RWPE2 (cell line): ENCODE measurements around the gene ZNF197.
A peak's percentile ranks its signal among the peaks of the same experiment; 100 is the strongest.
"Not testable (repeated sequence)": the region's sequence is repeated elsewhere in the genome, so short reads cannot be mapped to it uniquely, and the experiment has no call there.

Source experiments
- ATAC-seq: fragments of 200-7000 bp; cut with Tn5 transposase; 3 replicates; pipeline ENCODE4 v1.9.1; 2021; ENCODE audit warnings: low read depth
- DNase-seq: peaks from one replicate; pipeline ENCODE4 v3.0.0-alpha.2; 2020; ENCODE audit warnings: low spot score
- H3K27ac ChIP-seq: fragments of 450-650 bp; 2 replicates; pipeline ENCODE4 v1.5.1; 2017; ENCODE audit warnings: mild to moderate bottlenecking; ENCODE audit not compliant: poor library complexity, severe bottlenecking
- H3K27me3 ChIP-seq: fragments of 250-450 bp; sonication (Bioruptor Pico); 2 replicates; pipeline ENCODE4 v1.5.1; 2021; ENCODE audit warnings: mild to moderate bottlenecking, moderate library complexity; ENCODE audit not compliant: insufficient read depth, poor library complexity, severe bottlenecking
- H3K36me3 ChIP-seq: fragments of 250-450 bp; sonication (Bioruptor Pico); 2 replicates; pipeline ENCODE4 v1.5.1; 2020; ENCODE audit warnings: low read depth, mild to moderate bottlenecking, moderate library complexity
- H3K4me1 ChIP-seq: fragments of 250-450 bp; sonication (Bioruptor Pico); 2 replicates; pipeline ENCODE4 v1.5.1; 2021; ENCODE audit warnings: mild to moderate bottlenecking, moderate library complexity; ENCODE audit not compliant: insufficient read depth, poor library complexity, severe bottlenecking
- H3K4me3 ChIP-seq: fragments of 250-450 bp; sonication (Bioruptor Pico); 2 replicates; pipeline ENCODE4 v1.5.1; 2021; ENCODE audit warnings: mild to moderate bottlenecking, moderate library complexity; ENCODE audit not compliant: severe bottlenecking
- H3K9me3 ChIP-seq: fragments of 250-450 bp; sonication (Bioruptor Pico); 2 replicates; pipeline ENCODE4 v1.5.1; 2021; ENCODE audit warnings: mild to moderate bottlenecking, moderate library complexity; ENCODE audit not compliant: severe bottlenecking
- TF ChIP-seq, protein P1 (sequence below): fragments of 450-650 bp; IDR thresholded peaks from one replicate; pipeline ENCODE4 v1.5.1; 2017; ENCODE audit warnings: mild to moderate bottlenecking, moderate library complexity; ENCODE audit not compliant: poor library complexity, severe bottlenecking

The ZNF197 gene

GRCh38 chr3:44665173-44665572, 40.3 kb downstream of the ZNF197 start:
- Histone ChIP-seq H3K27me3 (no peaks in the 10 kb centered on the region), H3K4me3 (no peak overlapping the region), H3K27ac (no peak overlapping the region), H3K4me1 (peaks cover 10% of the 10 kb centered on the region), H3K36me3 (peaks cover 18% of the 10 kb centered on the region), H3K9me3 (no peaks in the 10 kb centered on the region)
- no peak for ATAC-seq
- DNase-seq: no peak
- TF ChIP-seq, protein P1, sequence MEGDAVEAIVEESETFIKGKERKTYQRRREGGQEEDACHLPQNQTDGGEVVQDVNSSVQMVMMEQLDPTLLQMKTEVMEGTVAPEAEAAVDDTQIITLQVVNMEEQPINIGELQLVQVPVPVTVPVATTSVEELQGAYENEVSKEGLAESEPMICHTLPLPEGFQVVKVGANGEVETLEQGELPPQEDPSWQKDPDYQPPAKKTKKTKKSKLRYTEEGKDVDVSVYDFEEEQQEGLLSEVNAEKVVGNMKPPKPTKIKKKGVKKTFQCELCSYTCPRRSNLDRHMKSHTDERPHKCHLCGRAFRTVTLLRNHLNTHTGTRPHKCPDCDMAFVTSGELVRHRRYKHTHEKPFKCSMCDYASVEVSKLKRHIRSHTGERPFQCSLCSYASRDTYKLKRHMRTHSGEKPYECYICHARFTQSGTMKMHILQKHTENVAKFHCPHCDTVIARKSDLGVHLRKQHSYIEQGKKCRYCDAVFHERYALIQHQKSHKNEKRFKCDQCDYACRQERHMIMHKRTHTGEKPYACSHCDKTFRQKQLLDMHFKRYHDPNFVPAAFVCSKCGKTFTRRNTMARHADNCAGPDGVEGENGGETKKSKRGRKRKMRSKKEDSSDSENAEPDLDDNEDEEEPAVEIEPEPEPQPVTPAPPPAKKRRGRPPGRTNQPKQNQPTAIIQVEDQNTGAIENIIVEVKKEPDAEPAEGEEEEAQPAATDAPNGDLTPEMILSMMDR: no peak

GRCh38 chr3:44666346-44666745, 41.5 kb downstream of the ZNF197 start:
- peaks cover 10% of the 10 kb centered on the region for H3K4me1 ChIP-seq
- DNase-seq: no peak
- no peaks in the 10 kb centered on the region for H3K27me3 ChIP-seq
- H3K27ac ChIP-seq: peak overlapping the region; percentile 44
- no peaks in the 10 kb centered on the region for H3K9me3 ChIP-seq
- TF ChIP-seq, protein P1: no peak
- H3K4me3 ChIP-seq: no peak overlapping the region
- ATAC-seq: no peak
- H3K36me3 ChIP-seq: peaks cover 6% of the 10 kb centered on the region

DNA sequence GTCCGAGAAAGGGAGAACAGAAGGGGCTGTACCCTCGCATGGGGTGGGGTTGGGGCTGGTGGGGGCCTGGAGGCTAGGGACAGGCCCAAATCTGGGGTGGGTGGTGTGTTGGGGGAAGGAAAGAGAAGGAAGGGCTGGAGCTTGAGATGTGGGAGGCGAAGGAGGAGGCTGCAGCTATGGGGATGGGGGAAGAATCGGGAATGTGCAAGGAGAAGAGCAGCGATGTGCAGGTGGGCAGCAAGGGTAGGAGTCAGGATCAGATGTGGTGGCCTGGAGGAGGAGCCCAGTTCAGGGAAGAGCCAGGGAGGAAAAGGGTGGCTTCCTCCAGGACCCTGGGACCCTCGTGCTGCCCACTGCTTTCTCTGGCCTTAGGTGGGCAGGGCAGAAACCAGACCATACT, 44.9 kb downstream of the ZNF197 start:
- DNase-seq: no peak
- no peaks in the 10 kb centered on the region for H3K9me3 ChIP-seq
- no peak overlapping the region for H3K4me3 ChIP-seq
- H3K4me1 ChIP-seq: peaks cover 10% of the 10 kb centered on the region
- TF ChIP-seq, protein P1: no peak
- H3K27ac ChIP-seq: no peak overlapping the region
- no peak for ATAC-seq
- H3K27me3 ChIP-seq: no peaks in the 10 kb centered on the region
- H3K36me3 ChIP-seq: 0 out of 2 replicates have a peak, but pooled peaks cover 3% of the 10 kb centered on the region

- H3K27ac ChIP-seq, H3K9me3 ChIP-seq, H3K4me1 ChIP-seq, DNase-seq, ATAC-seq, H3K27me3 ChIP-seq, H3K36me3 ChIP-seq, H3K4me3 ChIP-seq: not testable (repeated sequence)
Observed at GRCh38 chr3:44673466-44673865, 48.6 kb downstream of the ZNF197 start.

GRCh38 chr3:44674211-44674610, 49.4 kb downstream of the ZNF197 start:
- Histone ChIP-seq H3K9me3 (no peaks in the 10 kb centered on the region), H3K27me3 (no peaks in the 10 kb centered on the region), H3K36me3 (no peaks in the 10 kb centered on the region), H3K27ac (no peak overlapping the region), H3K4me1 (no peaks in the 10 kb centered on the region), H3K4me3 (no peak overlapping the region)
- ATAC-seq: no peak
- DNase-seq: no peak
- TF ChIP-seq, protein P1: no peak
